GM12878 (cell line): Measurements from ENCODE around the gene SNED1. TPM values are rescaled to one million over a fixed set of nuclear protein-coding genes. Genes with fewer than 3 reads are reported as not detected.
"Not testable (repeated sequence)": the region's sequence is repeated elsewhere in the genome, so short reads cannot be mapped to it uniquely, and the experiment has no call there.

Experiments
- ATAC-seq: fragments of 200-7000 bp; cut with Tn5 transposase; 3 replicates; pipeline ENCODE4 v1.9.1; 2020; ENCODE audit warnings: mild to moderate bottlenecking, moderate library complexity
- BruUV-seq: library from RNA; stranded (reverse); fragments of 400-500 nt; replicated peaks from 2 replicates; lab custom pipeline; 2021; lab: Mats Ljungman, UMichigan
- CTCF ChIA-PET: fragments of 300-600 bp; sonication (Branson Sonifier 250); formaldehyde crosslinking; extraction: SDS; loops from one replicate; lab custom pipeline; 2021; ENCODE audit warnings: inconsistent platforms; lab: Yijun Ruan, JAX
- POLR2A ChIA-PET: fragments of 350-600 bp; formaldehyde crosslinking; extraction: SDS; loops from one replicate; lab custom pipeline; 2021; ENCODE audit warnings: inconsistent platforms; lab: Charles Lee
- RAD21 ChIA-PET: fragments of 300-600 bp; sonication (Branson Sonifier 250); formaldehyde crosslinking; loops from one replicate; lab custom pipeline; 2023; ENCODE audit warnings: antibody characterized with exemption; ENCODE audit not compliant: unreplicated experiment; lab: Charles Lee
- SMC1A ChIA-PET: fragments of 300-600 bp; sonication (Branson Sonifier 250); formaldehyde crosslinking; loops from one replicate; lab custom pipeline; 2023; ENCODE audit not compliant: unreplicated experiment, uncharacterized antibody; lab: Charles Lee
- DNase-seq: peaks from one replicate; pipeline ENCODE4 v3.0.0-alpha.2; 2011; ENCODE audit warnings: low read depth, low spot score
- FAIRE-seq: peaks from 3 replicates; lab custom pipeline; 2011; peaks lifted over from hg19 to GRCh38; lab: Jason Lieb, UNC
- H2AFZ ChIP-seq: 2 replicates; pipeline ENCODE4 v1.6.0; 2011; ENCODE audit warnings: low read depth, low read length, control low read depth; ENCODE audit not compliant: control insufficient read depth
- H3K27ac ChIP-seq: 2 replicates; pipeline ENCODE4 v1.5.1; 2011; ENCODE audit warnings: control low read depth; ENCODE audit not compliant: control insufficient read depth, insufficient read depth
- H3K27me3 ChIP-seq, 2 experiments: replicated peaks in 1 of 2; 2 replicates each; pipeline versions ENCODE4 v1.6.0 to v1.6.1; 2011; ENCODE audit warnings: low read length in 1 of 2; ENCODE audit not compliant: control insufficient read depth in 2 of 2, insufficient read depth in 2 of 2
- H3K36me3 ChIP-seq, 2 experiments: 2 replicates each; pipeline ENCODE4 v1.5.1; 2011; ENCODE audit warnings: low read length in 1 of 2; ENCODE audit not compliant: control insufficient read depth in 2 of 2, insufficient read depth in 2 of 2
- H3K4me1 ChIP-seq: 2 replicates; pipeline ENCODE4 v1.6.1; 2011; ENCODE audit warnings: mild to moderate bottlenecking, low read length, moderate library complexity, mixed read lengths; ENCODE audit not compliant: control insufficient read depth, insufficient read depth
- H3K4me2 ChIP-seq: 2 replicates; pipeline ENCODE4 v1.6.0; 2011; ENCODE audit warnings: control low read depth; ENCODE audit not compliant: control insufficient read depth, insufficient read depth
- H3K4me3 ChIP-seq: fragments of 200-600 bp; sonication (generic); 2 replicates; pipeline ENCODE4 v1.5.1; 2016
- H3K79me2 ChIP-seq: 2 replicates; pipeline ENCODE4 v1.6.0; 2011; ENCODE audit warnings: low read length; ENCODE audit not compliant: control insufficient read depth, insufficient read depth
- H3K9ac ChIP-seq: 2 replicates; pipeline ENCODE4 v1.8.0; 2011; ENCODE audit warnings: low read length, control low read depth, mixed read lengths; ENCODE audit not compliant: control insufficient read depth, insufficient read depth
- H3K9me3 ChIP-seq: replicated peaks from 3 replicates; pipeline ENCODE4 v1.5.1; 2011; ENCODE audit warnings: mild to moderate bottlenecking, low read length; ENCODE audit not compliant: control insufficient read depth, insufficient read depth
- H4K20me1 ChIP-seq: 2 replicates; pipeline ENCODE4 v1.6.0; 2011; ENCODE audit not compliant: control insufficient read depth, insufficient read depth
- IKZF1 ChIP-seq: fragments of 450-650 bp; conservative IDR thresholded peaks from 2 replicates; pipeline ENCODE4 v1.6.1; 2017; ENCODE audit warnings: antibody characterized with exemption, mild to moderate bottlenecking
- NFYB ChIP-seq: IDR thresholded peaks from 2 replicates; pipeline ENCODE4 v1.6.1; 2011; ENCODE audit warnings: low read depth, mild to moderate bottlenecking, low read length, improper control_type of control experiment, moderate library complexity; ENCODE audit not compliant: insufficient read depth
- POLR2A ChIP-seq: IDR thresholded peaks from 2 replicates; pipeline ENCODE4 v1.6.1; 2011; ENCODE audit warnings: low read depth, mild to moderate bottlenecking, low read length
- WGBS: methylation state at CpG from one replicate; pipeline ENCODE4 v1.1.6; 2016; ENCODE audit warnings: low lambda C conversion rate; ENCODE audit not compliant: insufficient replicate concordance, insufficient coverage; ENCODE audit errors: missing lambda C conversion rate; 5-methylcytosine and 5-hydroxymethylcytosine counted together
- in situ Hi-C: fragments of 300-500 bp; cut with MboI; formaldehyde crosslinking; loops from 9 replicates; pipeline ENCODE4 v1.14.3; 2018; ENCODE audit warnings: mixed read lengths
- intact Hi-C: fragments of 100-400 bp; cut with micrococcal nuclease; formaldehyde crosslinking; loops from one replicate; pipeline ENCODE4 v1.14.2; 2022; ENCODE audit not compliant: unreplicated experiment
- polyA plus RNA-seq, 11 experiments: library from polyadenylated mRNA; depleted of rRNA in 4 of 11; unstranded in 6 of 11; stranded (reverse) in 5 of 11; fragments of >200 nt; fragmentation: Nextera tagmentation in 4 of 11; fragmentation: Illumina TruSeq in 1 of 11; extraction: Ambion mirVana in 4 of 11; extraction: Trizol in 1 of 11; gene quantifications; 1 replicate in 1 of 11; 2 replicates in 10 of 11; pipeline versions ENCODE4 v1.2.1 to v1.2.3, GENCODE V29; 2011 to 2016; ENCODE audit warnings: inconsistent platforms in 2 of 11, missing spikeins in 2 of 11, low read depth in 1 of 11
- total RNA-seq, 4 experiments: library from RNA; depleted of rRNA in 3 of 4; stranded (reverse); fragments of >200 nt in 3 of 4; fragmentation: Illumina TruSeq in 1 of 4; extraction: Trizol in 1 of 4; gene quantifications; 2 replicates each; pipeline versions ENCODE4 v1.2.1 to v1.2.3, GENCODE V29; 2013 to 2021

The SNED1 gene
- total and polyA plus RNA-seq, 10 of the 15 experiments (the other 5 are each of a cell fraction or from before 2014, with no cell fraction given): 0.05 to 8.4 (median 3.0) TPM

DNA sequence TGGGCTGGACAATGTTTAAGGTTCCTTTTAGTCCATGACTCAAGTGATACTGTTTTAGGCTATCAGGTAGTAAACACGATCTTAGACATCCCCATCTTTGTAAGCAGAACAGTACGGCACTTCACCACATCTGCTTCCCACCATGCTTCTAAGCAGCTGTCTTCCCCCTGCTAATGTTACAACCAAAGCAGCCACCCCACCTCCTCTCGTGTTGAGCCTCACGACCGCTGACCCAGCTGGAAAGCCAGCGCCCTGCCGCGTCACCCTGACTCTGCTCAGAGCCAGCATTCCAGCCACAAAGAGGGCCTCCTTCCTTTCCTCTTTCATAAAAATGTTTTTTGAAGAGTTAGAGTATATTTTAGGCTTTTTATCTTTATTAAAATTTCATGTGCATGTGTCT lies 94.3 kb downstream of the SNED1 start:
- H3K27me3 ChIP-seq: no peaks in the 10 kb centered on the region
- H3K4me1 ChIP-seq: peaks cover 31% of the 10 kb centered on the region
- ChIA-PET CTCF (interaction anchor here (1.1 to 2.6 kb wide), 3 partner anchors 14 to 282 kb away, joined by 3 to 9 read pairs (median 3); no protein-coding TSS in a partner anchor), POLR2A (interaction anchor here (1.1 kb wide), 2 partner anchors 9 to 57 kb away, joined by 3 read pairs; partner anchors contain the start of gene MTERF4), RAD21 (interaction anchor here (1.1 kb wide), 1 partner anchor 34 kb away, joined by 3 read pairs; no protein-coding TSS in a partner anchor), SMC1A (interaction anchor here (0.5 to 1.5 kb wide), 3 partner anchors 14 to 221 kb away, joined by 3 to 5 read pairs (median 3); no protein-coding TSS in a partner anchor)
- no peak overlapping the region for H3K9ac ChIP-seq
- intact Hi-C loops: no loop called here
- no peak overlapping the region for H3K27ac ChIP-seq
- DNase-seq: no peak
- H3K36me3 ChIP-seq: peaks cover 25 to 45% of the 10 kb centered on the region in 2 experiments
- peaks cover 32% of the 10 kb centered on the region for H3K79me2 ChIP-seq
- H2AFZ ChIP-seq: no peak overlapping the region
- in situ Hi-C loops: no loop called here
- no TSS peak for BruUV-seq
- H3K9me3 ChIP-seq: no peaks in the 10 kb centered on the region
- TF ChIP-seq IKZF1 (no peak), POLR2A (peak; percentile 28; the same call in 1 of the 2 replicates), NFYB (no peak)
- ATAC-seq: no peak
- FAIRE-seq: no peak
- no peak overlapping the region for H3K4me3 ChIP-seq
- no peaks in the 10 kb centered on the region for H4K20me1 ChIP-seq
- no peak overlapping the region for H3K4me2 ChIP-seq
- 92% methylated on average over 8 of the region's 8 CpGs for WGBS

DNA sequence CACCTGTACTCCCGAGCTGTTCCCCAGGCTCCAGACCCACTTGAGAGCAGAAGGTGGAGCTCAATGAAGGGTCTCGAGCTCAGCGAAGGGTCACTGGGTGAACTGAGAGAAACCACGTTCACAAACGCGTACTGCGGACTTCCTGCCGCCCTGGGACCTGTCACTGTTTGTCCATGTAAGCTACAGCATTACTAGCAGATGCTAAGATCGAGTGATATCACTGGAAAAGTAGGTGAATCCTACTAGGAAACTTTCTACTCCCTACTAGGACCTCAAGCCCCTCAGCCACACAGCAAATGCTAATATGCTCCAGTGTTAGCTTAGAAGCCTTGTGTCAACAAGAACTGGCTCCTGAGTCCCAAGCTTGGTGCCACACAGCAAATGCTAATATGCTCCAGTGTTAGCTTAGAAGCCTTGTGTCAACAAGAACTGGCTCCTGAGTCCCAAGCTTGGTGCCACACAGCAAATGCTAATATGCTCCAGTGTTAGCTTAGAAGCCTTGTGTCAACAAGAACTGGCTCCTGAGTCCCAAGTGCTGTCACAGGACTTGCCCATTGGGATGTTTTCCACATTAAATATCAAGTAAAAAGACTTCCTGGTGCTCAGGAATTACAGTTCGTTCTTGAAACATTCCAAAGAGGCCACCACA lies 94.8 kb downstream of the SNED1 start:
- not testable (repeated sequence) for BruUV-seq
- 94% methylated on average over 10 of the region's 10 CpGs for WGBS

More for the DNA sequence above, 94.8 kb downstream of the SNED1 start:
- H4K20me1 ChIP-seq, H3K4me3 ChIP-seq, H3K9ac ChIP-seq, H2AFZ ChIP-seq, H3K9me3 ChIP-seq, FAIRE-seq, H3K27ac ChIP-seq, DNase-seq, H3K27me3 ChIP-seq, H3K4me2 ChIP-seq, intact Hi-C loops, in situ Hi-C loops, ATAC-seq: not testable (repeated sequence)
- ChIA-PET CTCF (interaction anchor here (1.1 to 2.6 kb wide), 2 partner anchors 15 to 282 kb away, joined by 3 to 9 read pairs; no protein-coding TSS in a partner anchor), RAD21 (interaction anchor here (0.8 to 1.1 kb wide), 2 partner anchors 15 to 34 kb away, joined by 3 read pairs; no protein-coding TSS in a partner anchor), SMC1A (interaction anchor here (0.5 to 1.5 kb wide), 3 partner anchors 15 to 221 kb away, joined by 3 to 5 read pairs (median 3); no protein-coding TSS in a partner anchor), POLR2A (interaction anchor here (1.1 kb wide), 2 partner anchors 8 to 56 kb away, joined by 3 read pairs; partner anchors contain the start of gene MTERF4)
- Histone ChIP-seq H3K79me2 (peaks cover 38% of the 10 kb centered on the region), H3K4me1 (peaks cover 31% of the 10 kb centered on the region), H3K36me3 (peaks cover 25 to 45% of the 10 kb centered on the region in 2 experiments)
